D341Med (cell line): Measurements from ENCODE around the gene BTRC.
"Not testable (repeated sequence)": the region's sequence is repeated elsewhere in the genome, so short reads cannot be mapped to it uniquely, and the experiment has no call there.

Experiments
- DNase-seq: peaks from one replicate; pipeline ENCODE4 v3.0.0; 2012; ENCODE audit warnings: low spot score

Gene BTRC

DNA sequence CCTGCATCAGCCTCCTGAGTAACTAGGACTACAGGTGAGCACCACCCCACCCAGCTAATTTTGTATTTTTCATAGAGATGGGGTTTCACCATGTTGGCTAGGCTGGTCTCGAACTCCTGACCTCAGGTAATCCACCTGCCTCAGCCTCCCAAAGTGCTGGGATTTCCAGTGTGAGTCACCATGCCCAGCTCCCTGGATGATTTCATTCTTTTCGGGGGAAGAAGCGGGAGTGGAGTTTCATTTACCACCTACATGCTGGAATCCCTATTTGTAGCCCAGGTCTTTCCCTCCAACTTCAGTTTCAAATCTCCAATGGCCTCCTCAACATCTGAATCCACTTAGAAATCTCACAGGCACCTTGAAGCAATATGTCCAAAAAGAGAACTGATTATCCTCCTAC is 2.9 kb upstream of the BTRC start:
- no peak for DNase-seq

DNA sequence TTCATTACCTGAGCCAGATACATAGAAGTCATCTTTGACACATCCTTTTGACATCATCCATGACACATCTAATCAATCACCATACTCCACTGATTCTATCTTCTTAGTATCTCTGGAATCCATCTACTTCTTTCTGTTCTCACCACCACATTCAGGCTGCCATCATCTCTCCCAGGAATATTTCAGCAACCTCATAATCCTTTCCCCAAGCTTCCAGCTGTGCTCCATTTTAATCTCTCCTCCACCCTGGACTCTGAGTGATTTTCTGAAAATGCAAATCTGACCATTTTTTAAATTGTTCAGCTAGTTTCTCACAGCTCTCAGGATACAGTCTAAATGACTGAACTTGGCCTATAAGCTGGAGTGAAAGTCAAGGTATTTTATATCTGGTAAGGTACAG is 2.5 kb upstream of the BTRC start:
- DNase-seq: no peak

DNA sequence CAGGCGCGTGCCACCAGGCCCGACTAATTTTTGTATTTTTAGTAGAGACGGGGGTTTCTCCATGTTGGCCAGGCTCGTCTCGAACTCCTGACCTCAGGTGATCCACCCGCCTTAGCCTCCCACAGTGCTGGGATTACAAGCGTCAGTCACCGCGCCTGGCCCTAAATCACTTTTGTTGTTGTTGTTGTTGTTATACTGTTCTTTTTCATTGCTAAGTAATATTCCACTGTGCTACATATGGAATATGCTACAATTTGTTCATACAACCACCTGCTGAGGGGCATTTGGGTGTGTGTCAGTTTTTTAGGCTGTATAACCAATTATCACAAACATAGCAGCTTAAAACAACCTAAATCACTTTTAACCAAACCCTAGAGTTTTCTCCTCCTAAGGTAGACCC is 1.1 kb upstream of the BTRC start:
- DNase-seq: not testable (repeated sequence)

DNA sequence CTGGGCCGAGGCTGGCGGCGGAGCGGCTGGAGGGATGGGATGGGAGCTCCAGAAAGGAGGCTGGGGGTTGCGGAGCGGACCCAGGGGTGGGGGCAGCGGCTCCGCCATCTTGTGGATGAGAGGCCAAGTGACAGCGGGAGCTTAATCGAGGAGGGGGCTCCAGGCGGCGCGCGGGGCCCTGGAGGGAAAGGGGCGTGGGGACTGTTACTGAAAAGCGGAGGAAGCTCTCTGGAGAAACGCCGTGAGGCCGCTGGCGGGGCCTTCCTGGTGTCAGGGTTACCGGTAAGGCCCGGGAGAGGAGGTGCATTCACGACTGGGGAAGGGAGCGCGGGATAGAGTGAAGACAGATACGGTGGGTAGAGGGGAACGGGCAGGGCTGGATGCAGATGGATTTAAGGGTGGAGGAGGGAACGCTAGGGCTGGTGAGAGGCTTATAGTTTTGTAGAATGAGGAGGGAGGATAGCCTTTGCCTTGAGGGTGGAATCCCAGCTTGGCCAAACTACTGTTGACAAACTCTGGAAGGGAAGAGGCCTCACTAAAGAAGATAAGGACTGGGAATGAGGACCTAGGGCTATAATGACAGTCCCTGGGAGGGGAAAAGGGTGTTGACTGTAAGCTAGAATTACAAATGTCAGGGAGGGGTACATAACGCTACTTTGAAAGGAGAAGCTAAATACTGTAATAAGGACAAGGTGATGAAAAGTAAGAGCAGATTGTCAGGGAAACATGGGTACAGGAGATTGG is 535 bp downstream of the BTRC start:
- peak; percentile 66 for DNase-seq

DNA sequence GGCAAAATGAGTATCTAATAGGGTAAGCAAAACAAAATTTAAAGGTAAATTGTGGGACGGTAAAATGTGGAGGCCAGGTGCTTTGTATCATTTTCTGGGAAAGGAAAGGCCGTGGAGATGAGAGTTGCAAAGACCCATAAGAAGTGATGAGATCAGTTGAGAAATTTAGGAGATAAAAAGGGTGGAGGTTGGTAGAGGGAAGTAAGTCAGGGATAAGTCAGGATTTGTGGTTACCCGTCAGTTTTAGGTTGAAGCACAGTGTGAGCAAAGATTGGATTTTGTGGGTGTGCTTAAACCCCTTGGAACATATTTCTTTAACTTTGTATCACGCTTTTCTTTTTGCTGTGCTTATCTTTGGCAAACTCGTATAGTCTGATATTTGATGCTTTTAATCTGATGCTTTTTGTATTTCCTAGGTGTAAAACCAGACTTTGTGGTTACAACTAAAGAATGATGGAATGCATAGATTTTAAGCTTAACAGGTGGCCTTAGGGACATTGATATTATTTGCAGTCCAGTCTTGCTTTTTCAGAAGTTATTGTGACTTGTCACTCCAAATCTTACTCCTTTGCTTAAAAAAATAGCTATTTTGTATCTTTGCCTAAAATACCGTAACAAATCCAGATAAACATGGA is 1.2 kb downstream of the BTRC start:
- no peak for DNase-seq

DNA sequence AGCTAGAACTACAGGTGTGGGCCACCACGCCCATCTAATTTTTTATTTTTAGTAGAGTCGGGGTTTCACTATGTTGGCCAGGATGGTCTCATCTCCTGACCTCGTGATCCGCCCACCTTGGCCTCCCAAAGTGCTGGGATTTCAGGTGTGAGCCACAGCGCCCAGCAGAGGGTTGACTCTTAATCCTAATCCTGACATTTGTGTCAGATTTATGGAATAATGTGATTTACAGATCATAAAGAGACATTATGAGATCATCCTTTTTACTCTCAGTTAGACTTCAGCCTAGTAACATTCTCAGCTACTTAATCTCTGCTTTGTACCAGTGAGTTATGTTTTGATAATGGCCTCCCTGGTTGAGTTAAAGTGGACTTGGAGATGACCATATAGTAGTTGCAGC is 2.2 kb downstream of the BTRC start:
- DNase-seq: no peak

DNA sequence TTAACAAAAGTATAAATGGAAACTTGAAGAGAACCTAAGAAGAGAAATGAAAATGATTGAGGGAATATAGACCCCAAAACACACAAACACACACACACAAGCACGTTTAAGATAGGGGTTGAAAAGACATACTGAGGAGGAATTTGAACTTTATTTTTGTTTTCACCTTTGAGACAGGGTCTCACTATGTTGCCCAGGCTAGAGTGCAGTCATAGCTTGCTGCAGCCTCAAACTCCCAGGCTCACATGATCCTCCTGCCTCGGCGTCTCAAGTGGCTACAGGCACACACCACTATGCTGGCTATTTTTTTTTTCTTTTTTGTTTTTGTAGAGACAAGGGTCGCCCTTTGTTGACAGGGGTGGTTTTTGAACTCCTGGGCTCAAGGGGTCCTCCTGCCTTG is 4.0 kb downstream of the BTRC start:
- no peak for DNase-seq

DNA sequence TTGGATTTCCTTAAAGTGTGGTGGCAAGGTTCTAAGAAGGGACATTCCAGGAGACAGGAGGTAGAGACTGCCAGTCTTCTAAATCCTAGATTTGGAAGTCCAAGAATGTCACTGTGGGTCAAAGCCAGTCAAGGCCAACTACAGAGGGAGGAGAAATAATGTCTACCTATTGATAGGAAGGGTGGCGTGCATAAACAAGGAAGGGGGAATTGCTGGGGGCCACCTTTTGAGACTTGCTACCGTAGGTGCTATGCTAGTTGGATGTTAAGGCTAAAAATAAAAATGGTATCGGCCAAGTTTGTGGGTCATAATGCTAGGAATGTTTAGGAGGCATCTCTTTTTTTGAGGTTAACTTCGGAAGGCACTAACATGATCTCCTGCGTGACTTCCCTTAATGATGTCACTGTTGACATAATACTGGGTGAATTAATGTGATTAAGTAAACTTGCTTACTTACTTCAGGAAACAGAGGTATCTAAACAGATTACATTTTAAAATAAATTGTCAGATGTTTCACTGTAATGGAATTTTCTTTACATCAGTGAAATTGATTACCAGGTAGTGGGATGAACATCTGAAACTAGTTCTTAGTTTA is 4.8 kb downstream of the BTRC start:
- no peak for DNase-seq

DNA sequence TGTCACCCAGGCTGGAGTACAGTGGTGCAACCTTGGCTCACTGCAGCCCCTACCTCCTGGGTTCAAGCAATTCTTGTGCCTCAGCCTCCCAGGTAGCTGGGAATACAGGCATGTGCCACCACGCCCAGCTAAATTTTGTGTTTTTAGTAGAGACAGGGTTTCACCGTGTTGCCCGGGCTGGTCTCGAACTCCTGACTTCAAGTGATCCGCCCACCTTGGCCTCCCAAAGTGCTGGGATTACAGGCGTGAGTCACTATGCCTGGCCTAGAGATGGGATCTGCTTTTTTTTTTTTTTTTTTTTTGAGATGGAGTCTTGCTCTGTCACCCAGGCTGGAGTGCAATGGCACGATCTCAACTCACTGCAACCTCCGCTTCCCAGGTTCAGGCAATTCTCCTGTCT is 6.1 kb downstream of the BTRC start:
- not testable (repeated sequence) for DNase-seq

DNA sequence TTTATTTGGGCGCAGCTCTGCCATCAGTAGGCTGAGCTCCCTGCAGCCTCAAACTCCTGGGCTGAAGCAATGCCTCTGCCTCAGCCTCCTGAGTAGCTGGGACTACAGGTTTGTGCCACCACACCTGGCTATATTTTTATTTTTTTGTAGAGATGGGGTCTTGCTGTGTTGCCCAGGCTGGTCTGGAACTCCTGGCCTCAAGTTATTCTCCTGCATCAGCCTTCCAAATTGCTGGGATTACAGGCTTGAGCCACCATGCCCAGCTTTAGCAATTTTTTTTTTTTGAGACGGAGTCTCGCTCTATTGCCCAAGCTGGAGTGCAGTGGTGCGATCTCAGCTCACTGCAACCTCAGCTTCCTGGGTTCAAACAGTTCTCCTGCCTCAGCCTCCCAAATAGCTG is 6.9 kb downstream of the BTRC start:
- DNase-seq: not testable (repeated sequence)

DNA sequence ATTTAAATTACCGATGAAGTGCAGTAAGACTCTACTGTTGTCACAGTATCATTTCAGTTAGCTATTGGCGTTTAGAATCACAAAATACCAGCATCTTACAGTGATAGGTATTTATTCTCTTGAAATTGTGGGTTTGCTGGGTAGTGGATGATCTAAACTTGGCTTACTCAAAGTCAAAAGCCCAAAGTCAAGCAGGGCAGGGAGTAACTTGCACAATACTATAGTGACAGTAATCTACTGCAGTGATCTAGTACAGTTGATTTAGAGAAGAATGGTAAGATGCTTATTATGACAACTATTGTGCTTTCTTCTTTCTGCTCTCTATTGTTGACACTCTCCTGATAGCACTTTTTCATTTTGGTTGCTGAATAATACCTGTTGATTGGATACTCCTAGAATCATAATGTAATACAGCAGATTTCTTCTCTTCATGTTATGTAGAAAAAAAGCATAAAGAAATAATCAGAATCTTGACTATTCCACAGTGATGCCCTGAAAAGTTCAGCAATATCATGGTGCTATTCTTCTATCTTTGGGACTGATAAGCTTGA is 10.0 kb downstream of the BTRC start:
- no peak for DNase-seq

DNA sequence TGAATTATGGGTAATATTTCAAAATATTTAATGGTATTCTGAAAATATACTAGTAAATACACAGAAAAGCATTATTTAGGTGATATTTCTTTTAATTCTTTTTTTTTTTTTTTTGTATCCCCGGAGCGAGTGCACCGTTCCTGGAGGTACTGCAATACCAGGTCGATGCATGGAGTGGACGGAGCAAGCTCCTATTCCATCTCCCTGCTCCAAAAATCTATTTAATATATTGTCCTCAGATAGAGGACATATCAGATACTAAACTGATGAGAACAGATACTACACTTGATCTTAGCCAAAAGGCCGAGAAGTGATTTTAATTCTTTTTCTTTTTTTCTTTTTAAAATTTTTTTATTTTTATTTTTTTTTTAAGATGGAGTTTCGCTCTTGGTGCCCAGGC is 10.8 kb downstream of the BTRC start:
- DNase-seq: no peak

DNA sequence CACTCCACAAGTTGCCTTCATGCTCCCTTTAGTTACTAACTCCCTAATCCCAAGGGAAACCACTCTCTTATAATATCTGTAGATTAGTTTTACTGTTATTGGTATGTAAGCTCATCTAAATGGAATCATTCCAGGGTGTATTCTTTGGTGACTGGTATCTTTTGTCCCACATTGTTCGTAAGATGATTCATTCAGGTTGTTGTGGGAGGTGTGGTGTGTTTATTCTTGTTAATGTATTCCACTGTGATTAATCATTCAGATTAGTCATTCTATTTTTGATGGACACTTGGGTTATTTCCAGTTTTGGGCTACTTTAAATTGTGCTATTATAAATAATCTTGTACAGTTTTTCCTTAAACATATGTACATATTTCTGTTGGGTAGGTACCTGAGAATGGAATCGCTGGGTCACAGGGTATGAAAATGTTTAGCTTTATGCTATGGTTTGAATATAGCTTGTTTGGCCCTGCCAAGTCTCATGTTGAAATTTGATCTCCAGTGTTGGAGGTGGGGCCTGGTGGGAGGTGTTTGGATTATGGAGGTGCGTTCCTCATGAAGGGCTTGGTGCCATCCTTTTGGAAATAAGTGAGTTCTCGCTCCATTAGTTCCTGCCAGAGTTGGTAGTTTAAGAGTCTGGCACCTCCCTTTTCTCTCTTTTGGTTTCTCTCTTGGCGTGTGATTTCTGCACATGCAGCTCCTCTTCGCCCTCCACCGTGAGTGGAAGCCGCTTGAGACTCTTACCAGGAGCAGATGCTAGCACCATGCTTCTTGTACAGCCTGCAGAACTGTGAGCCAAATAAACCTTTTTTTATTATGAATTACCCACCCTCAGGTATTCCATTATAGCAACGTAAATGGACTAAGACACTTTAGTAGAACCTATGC is 13.8 kb downstream of the BTRC start:
- no peak for DNase-seq

DNA sequence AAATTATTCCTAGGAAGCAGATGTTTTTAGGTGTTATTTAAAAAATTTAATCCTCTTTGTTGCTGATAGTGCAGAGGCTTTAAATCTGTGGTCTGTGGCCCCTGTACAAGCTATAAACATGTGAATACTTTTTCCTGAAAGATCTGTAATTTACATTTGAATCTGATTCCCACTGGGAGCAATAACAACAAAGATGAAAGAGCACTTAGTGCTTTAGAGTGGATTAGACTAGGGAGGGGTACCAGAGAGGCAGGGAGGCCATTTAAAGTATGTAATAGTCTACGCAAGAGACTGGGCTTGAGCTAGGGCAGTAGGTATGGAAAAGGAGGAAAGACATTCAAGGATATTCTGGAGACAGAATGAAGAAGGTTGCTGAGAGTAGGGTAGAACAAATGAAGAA is 19.1 kb downstream of the BTRC start:
- DNase-seq: no peak

DNA sequence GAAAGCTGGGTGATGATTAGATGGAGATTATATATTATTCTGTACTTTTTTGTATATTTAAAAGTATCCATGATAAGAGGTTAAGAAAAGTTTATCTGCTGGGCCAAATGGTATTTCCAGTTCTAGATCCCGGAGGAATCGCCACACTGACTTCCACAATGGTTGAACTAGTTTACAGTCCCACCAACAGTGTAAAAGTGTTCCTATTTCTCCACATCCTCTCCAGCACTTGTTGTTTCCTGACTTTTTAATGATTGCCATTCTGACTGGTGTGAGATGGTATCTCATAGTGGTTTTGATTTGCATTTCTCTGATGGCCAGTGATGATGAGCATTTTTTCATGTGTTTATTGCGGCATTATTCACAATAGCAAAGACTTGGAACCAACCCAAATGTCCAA is 20.0 kb downstream of the BTRC start:
- DNase-seq: not testable (repeated sequence)

DNA sequence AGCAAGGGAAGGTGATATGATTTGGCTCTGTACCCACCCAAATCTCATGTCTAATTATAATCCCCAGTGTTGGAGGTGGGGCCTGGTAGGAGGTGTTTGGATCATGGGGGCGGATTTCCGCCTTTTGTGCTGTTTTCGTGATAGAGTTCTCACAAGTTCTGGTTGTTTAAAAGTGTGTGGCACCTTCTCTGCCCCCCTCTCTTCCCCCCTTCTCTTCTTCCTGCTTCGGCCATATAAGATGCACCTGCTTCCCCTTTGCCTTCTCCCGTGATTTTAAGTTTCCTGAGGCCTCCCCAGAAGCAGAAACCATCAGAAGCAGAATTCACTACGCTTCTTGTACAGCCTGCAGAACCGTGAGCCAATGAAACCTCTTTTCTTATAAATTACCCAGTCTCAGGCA is 21.1 kb downstream of the BTRC start:
- no peak for DNase-seq

DNA sequence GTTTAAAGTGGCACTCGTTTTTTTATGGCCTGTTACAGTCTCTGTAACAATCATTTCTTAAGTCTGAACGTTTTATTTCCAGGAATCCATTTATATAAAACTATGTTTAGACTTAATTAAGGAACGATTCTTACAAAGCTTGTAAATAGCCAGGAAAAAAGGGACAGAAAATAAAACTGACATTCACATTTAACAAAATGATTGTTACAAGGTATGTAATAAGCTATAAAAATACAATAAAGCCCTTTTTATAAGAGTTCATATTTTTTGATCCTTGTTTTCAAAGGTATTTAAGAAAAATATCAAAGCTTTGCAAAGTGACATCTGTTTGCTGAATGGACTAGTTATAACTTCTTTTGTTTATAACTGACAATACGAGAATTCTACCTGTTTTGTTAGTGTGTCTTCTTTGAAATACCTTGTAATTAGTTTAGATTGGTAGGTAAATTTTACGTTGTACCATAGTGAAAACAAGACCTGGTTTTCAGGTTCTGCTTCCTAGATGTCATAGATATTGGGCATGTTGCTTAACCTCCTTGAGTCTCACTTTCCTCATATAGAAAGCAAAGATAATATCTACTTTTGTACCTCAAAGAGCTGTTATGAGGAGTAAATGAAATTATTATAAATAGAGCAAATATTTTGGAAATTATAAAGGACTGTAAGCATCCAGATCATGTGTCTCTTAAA is 25.8 kb downstream of the BTRC start:
- no peak for DNase-seq

DNA sequence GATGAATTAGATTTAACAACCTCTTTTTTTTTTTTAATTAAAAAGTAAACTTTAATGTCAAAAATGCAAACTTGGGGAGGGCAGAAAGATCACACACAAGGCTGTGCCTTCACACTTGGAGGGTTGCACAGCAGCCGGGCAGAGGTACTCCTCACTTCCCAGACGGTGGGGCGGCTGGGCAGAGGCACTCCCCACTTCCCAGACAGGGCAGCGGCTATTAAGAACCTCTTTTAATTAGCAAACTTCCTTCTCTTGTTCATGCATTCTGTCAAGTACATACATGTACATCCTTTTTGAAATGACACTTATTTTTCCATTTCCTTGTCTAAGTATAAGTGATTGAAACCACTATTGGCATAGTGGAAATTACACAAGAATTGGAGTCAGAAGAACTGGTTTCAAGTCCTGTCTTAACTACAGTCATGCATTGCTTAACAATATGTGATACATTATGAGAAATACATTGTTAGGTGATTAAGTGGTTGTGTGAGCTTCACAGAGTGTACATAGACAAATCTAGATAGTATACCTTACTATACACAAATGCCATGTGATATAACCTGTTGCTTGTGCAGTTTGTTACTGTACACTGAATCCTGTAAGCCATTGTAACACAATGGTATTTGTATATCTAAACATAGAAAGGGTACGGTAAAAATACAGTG is 26.5 kb downstream of the BTRC start:
- no peak for DNase-seq

DNA sequence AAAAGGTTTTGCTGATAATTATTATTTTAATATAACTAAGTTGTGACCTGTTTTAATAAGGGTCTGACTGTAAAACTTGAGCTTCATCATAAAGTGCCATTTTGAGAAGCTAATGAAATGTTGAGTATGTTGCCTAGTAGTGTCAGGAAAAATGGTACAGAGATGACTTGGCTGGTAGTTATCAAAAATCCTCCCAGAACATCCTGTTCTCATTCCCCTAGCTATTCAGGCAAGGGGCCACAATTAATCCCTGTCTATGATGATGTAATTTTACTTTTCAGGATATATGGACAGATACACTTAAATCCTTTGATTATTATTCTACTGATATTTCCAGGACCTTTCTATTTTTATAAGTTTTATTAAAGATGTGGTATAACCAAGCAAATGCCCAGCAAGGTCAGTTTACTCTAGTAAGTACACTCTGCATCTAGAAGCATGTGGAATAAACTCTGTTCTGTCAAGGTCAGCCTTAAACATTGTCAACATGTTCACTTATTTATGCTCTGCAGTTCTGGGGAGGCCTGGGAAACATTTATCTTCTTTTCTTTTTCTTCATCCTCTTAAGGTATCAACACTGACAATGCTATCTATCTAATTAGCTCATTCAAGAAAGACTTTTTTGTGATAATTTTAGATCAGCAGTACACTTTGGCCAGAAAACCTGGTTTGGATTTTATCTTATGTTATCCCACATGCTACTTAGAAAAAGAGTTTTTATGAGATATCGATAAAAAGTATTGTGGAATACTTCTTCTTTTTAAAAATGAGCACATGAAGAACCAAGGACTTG is 32.1 kb downstream of the BTRC start:
- DNase-seq: no peak

DNA sequence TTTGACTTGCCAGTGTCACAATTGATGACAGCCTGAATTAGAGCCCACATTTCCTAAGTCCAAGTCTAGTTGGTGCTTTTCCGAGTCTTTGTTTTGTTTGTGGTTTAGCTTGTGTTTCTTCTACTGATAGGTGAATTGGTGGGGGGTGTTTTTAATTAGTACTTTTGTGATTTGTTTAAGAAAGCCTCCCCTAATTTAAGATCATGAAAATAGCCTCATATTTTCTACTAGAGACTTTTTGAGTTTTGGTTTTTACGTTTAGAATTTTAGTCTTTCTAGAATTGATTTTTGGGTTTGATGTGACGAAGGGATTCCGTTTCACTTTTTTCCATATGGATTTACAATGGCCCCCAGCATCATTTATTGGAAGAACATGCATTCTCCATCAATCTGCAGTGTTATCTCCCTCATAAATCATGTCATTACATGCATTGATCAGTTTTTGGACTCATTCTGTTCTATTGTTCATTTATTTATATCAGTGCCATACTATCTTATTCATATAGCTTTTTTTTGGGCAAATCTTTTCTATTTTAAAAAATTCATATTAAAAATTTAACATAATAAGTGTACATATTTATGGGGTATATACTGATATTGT is 32.8 kb downstream of the BTRC start:
- DNase-seq: no peak
